GM23248 (cell line): ENCODE data around the gene IL3RA.
"Not testable (repeated sequence)": the region's sequence is repeated elsewhere in the genome, so short reads cannot be mapped to it uniquely, and the experiment has no call there.

Experiments used
- EZH2 ChIP-seq: fragments of 200-600 bp; sonication (generic); IDR thresholded peaks from 2 replicates; pipeline ENCODE4 v1.6.1; 2018; ENCODE audit warnings: antibody characterized with exemption, mild to moderate bottlenecking; ENCODE audit not compliant: insufficient read depth, poor library complexity, severe bottlenecking
- EZH2phosphoT487 ChIP-seq: fragments of 200-600 bp; sonication (generic); IDR thresholded peaks from 2 replicates; pipeline ENCODE4 v1.6.1; 2018; ENCODE audit warnings: antibody characterized with exemption, moderate library complexity, mild to moderate bottlenecking, low read depth; ENCODE audit not compliant: insufficient read depth

DNA sequence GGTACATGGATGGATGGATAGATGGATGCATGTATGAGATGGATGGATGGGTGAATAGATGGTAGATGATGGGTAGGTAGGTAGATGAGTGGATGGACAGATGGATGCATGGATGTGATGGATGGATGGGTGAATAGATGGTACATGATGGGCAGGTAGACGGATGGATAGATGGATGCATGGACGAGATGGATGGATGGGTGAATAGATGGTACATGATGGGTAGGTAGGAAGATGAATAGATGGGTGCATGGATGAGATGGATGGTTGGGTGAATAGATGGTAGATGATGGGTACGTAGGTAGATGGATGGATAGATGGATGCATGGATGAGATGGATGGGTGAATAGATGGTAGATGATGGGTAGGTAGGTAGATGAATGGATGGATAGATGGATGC, 67.3 kb downstream of the IL3RA start:
- not testable (repeated sequence) for TF ChIP-seq EZH2, EZH2phosphoT487
